Spleen (tissue), 7 donors: Measurements from ENCODE around the gene GPATCH2.

Source experiments
- POLR2A ChIP-seq, 3 donors: fragments of 450-650 bp; IDR thresholded peaks; one replicate each; pipeline ENCODE4 v1.5.1; 2017; ENCODE audit warnings: antibody characterized with exemption in 3 of 3, mild to moderate bottlenecking in 1 of 3
- TF ChIP-seq, protein P1 (sequence below), 11 experiments: fragments of 200-600 bp in 7 of 11; fragments of 450-650 bp in 4 of 11; sonication (generic) in 4 of 11; IDR thresholded peaks in 8 of 11; conservative IDR thresholded peaks in 3 of 11; 1 replicate in 7 of 11; 2 replicates in 4 of 11; pipeline versions ENCODE4 v1.4.0 to v1.8.0; 2016 to 2021; ENCODE audit warnings: antibody characterized with exemption in 11 of 11, inconsistent platforms in 4 of 11, mild to moderate bottlenecking in 1 of 11
- donor health status: DM: no; HTN: no; CAD: no; lungs with moderate emphysema.
- donor health status: DM: no; HTN: no; CAD: no.
- donor health status: DM: no; HTN: no; CAD: no.

DNA sequence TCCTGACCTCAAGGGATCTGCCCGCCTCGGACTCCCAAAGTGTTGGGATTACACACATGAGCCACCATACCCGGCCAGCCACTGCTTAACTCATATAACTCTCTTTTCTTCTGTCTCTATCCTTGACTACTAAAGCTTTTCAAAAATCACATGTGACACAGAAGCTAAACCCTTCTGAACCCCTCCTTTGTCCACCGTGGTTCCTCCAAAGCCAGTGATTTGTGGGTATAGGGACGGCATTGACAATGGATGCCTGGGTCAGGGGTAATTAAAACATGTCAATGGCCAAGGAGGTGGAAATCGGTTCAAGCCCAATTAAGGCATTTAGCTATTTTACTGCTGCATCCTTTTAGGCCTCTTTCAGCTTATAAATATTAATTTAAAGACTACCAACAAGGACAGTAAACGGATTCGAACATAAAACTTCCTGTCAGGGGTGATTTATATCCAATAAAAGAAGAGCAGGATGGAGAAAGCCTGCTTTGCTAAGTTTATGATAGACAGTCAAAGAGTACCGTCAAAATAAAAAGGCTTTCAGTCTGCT, 242.3 kb downstream of the GPATCH2 start:
- TF ChIP-seq, protein P1, sequence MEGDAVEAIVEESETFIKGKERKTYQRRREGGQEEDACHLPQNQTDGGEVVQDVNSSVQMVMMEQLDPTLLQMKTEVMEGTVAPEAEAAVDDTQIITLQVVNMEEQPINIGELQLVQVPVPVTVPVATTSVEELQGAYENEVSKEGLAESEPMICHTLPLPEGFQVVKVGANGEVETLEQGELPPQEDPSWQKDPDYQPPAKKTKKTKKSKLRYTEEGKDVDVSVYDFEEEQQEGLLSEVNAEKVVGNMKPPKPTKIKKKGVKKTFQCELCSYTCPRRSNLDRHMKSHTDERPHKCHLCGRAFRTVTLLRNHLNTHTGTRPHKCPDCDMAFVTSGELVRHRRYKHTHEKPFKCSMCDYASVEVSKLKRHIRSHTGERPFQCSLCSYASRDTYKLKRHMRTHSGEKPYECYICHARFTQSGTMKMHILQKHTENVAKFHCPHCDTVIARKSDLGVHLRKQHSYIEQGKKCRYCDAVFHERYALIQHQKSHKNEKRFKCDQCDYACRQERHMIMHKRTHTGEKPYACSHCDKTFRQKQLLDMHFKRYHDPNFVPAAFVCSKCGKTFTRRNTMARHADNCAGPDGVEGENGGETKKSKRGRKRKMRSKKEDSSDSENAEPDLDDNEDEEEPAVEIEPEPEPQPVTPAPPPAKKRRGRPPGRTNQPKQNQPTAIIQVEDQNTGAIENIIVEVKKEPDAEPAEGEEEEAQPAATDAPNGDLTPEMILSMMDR (IDR thresholded peaks at IDR 0.05 in 8 of 11, conservative IDR thresholded peaks at IDR 0.05 in 3 of 11): no peak
- no peak for TF ChIP-seq POLR2A (IDR thresholded peaks at IDR 0.05)
